ENCODE results near the gene STK39. TPM values are rescaled to one million over a fixed set of nuclear protein-coding genes. Genes with fewer than 3 reads are reported as not detected.

Gene STK39
- total and polyA plus RNA-seq, 2 experiments from 2014 or later, result 32.7 to 51.7 TPM

DNA sequence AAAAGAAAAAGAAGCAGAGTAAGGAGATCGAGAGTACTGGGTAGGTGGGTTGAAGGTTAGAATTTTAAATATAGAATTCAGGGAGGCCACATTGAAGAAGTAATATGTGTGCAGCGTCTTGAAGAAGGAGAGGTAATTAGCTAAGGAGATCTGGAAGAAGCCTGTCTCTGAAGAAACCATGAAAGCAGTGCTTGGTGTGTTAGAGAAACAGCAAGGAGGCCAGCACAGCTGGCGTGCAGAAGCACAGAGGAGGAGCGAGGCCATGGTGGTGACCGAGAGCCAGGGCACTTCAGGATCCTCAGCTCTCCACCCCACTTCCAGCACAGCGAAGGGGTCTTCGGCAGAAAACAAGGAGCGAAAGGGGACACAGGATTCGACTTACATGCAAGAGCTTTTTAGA, 305.8 kb downstream of the STK39 start:
- H3K27me3 ChIP-seq, result no peaks in the 10 kb centered on the region
- H3K27ac ChIP-seq, result no peak overlapping the region
- TF ChIP-seq, protein P1, sequence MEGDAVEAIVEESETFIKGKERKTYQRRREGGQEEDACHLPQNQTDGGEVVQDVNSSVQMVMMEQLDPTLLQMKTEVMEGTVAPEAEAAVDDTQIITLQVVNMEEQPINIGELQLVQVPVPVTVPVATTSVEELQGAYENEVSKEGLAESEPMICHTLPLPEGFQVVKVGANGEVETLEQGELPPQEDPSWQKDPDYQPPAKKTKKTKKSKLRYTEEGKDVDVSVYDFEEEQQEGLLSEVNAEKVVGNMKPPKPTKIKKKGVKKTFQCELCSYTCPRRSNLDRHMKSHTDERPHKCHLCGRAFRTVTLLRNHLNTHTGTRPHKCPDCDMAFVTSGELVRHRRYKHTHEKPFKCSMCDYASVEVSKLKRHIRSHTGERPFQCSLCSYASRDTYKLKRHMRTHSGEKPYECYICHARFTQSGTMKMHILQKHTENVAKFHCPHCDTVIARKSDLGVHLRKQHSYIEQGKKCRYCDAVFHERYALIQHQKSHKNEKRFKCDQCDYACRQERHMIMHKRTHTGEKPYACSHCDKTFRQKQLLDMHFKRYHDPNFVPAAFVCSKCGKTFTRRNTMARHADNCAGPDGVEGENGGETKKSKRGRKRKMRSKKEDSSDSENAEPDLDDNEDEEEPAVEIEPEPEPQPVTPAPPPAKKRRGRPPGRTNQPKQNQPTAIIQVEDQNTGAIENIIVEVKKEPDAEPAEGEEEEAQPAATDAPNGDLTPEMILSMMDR (IDR thresholded peaks at IDR 0.05; ENCODE audit: low read depth, low read length), result no peak
- H3K4me3 ChIP-seq, result no peak overlapping the region
- DNase-seq (ENCODE audit: low read depth in 1 of 2, low spot score in 1 of 2), result no peak
- H3K9me3 ChIP-seq (ENCODE audit: low read depth), result no peaks in the 10 kb centered on the region
- H3K4me1 ChIP-seq (ENCODE audit: low read depth), result no peaks in the 10 kb centered on the region
- H3K36me3 ChIP-seq, result no peaks in the 10 kb centered on the region

DNA sequence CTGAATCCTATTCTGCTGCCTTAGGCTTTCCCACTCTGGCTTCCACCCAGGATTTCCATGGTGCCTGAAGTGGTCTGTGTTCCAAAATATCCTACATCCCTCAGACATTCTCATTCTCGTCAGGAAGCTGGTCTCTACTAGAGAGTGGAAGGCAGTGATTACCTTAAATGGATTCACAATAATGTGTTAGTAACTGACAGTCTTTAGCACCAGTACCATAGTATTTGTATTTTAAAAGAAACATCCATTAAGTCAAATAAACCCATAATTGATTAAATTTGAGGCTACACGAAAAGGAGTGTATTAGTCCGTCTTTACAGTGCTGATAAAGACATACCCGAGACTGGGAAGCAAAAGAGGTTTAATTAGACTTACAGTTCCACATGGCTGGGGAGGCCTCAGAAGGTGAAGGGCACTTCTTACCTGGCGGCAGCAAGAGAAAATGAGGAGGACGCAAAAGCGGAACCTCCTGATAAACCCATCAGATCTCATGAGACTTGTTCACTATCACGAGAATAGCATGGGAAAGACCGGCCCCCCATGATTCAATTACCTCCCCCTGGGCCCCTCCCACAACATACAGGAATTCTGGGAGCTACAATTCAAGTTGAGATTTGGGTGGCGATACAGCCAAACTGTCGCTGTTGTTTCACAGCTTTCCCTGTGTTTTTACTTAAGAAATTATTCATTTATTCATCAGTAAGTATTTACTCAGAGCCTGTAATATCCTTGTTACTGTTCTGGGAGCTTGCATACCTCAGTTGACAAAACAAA, 306.5 kb downstream of the STK39 start:
- Histone ChIP-seq H3K27ac (no peak overlapping the region), H3K27me3 (no peaks in the 10 kb centered on the region), H3K9me3 (ENCODE audit: low read depth) (no peaks in the 10 kb centered on the region), H3K36me3 (no peaks in the 10 kb centered on the region), H3K4me3 (no peak overlapping the region), H3K4me1 (ENCODE audit: low read depth) (no peaks in the 10 kb centered on the region)
- TF ChIP-seq, protein P1 (IDR thresholded peaks at IDR 0.05; ENCODE audit: low read depth, low read length), result no peak
- DNase-seq (ENCODE audit: low read depth in 1 of 2, low spot score in 1 of 2), result no peak

DNA sequence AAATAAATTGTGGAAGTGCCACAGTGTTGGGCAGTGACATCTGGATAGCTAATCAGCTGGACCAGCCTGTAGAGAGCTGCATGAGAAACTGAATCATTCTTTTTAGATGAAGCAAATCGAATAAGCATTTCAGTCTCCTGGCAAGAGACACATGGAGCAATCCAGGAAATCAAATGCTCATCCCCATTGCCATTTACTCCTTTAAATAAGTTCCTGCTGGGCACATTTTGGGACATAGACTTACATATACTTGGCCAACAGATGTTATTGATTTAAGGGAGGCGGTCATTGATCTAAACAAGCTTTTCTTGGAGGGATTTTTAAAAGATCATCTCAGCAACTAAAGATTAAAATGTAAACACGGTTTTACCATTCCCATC, 307.1 kb downstream of the STK39 start:
- no peaks in the 10 kb centered on the region for H3K27me3 ChIP-seq
- no peaks in the 10 kb centered on the region for H3K36me3 ChIP-seq
- no peak overlapping the region for H3K27ac ChIP-seq
- H3K4me3 ChIP-seq, result no peak overlapping the region
- no peaks in the 10 kb centered on the region for H3K9me3 ChIP-seq (ENCODE audit: low read depth)
- DNase-seq (ENCODE audit: low read depth in 1 of 2, low spot score in 1 of 2), result no peak
- TF ChIP-seq, protein P1 (IDR thresholded peaks at IDR 0.05; ENCODE audit: low read depth, low read length), result no peak
- H3K4me1 ChIP-seq (ENCODE audit: low read depth), result no peaks in the 10 kb centered on the region

DNA sequence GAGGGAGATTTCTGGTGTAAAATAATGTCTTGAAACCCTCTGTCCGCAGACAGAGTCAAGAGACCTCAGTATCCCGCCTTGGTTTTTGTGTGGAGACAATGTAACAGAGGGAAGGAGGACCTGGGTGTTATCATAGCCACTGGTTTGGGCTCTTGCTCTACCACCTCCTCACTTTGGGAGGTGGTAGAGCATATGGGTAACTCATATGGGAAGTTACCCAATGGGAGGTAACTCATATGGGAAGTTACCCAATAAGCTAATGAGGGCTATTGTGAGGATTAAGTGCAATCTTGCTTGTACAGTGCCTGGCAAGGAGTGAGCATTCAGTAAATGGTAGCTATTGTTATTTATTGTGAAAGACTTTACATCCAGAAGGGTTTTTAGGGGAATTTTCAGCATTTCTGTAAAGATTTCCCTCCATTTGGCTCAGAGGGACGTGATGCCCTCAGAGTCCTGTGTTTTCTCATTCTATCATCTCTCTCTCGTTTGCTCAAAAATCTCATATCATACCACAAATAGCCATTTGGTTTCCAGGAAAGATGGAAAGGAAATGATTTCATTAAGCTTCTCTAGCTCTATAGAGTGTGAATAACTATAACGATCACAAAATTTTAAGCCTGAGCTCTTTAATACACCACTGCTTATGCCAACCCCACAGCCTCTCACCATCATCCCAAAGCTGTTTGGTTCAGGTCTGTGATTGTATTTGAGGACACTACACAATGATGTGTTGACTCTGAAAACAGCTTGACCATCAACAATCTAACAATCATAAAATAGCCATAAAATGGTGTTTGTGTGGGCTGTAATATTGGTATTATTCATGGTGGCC, 307.7 kb downstream of the STK39 start:
- no peaks in the 10 kb centered on the region for H3K27me3 ChIP-seq
- DNase-seq (ENCODE audit: low read depth in 1 of 2, low spot score in 1 of 2), result no peak
- H3K4me3 ChIP-seq, result no peak overlapping the region
- H3K4me1 ChIP-seq (ENCODE audit: low read depth), result no peaks in the 10 kb centered on the region
- TF ChIP-seq, protein P1 (IDR thresholded peaks at IDR 0.05; ENCODE audit: low read depth, low read length), result no peak
- no peaks in the 10 kb centered on the region for H3K9me3 ChIP-seq (ENCODE audit: low read depth)
- H3K36me3 ChIP-seq, result no peaks in the 10 kb centered on the region
- H3K27ac ChIP-seq, result no peak overlapping the region

DNA sequence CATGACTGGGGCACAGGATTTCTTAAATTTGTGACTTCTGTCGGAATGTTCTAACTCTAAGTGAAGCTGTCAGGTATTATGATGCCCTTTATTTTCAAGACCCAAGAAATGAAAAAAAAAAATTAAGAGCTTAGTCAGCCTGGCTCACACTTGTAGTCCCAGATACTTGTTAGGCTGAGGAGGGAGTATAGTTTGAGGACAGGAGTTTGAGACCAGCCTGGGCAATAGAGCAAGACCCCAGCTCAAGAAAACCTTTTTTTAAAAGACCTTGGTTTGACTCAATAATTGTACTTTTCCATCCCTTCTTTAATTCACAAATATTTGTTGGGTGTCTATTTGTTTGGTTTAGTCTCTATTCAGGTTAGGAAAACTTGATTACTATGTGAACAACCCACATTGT, 310.0 kb downstream of the STK39 start:
- H3K4me3 ChIP-seq, result no peak overlapping the region
- no peaks in the 10 kb centered on the region for H3K9me3 ChIP-seq (ENCODE audit: low read depth)
- no peak for DNase-seq (ENCODE audit: low read depth in 1 of 2, low spot score in 1 of 2)
- H3K4me1 ChIP-seq (ENCODE audit: low read depth), result no peaks in the 10 kb centered on the region
- no peak overlapping the region for H3K27ac ChIP-seq
- no peaks in the 10 kb centered on the region for H3K36me3 ChIP-seq
- TF ChIP-seq, protein P1 (IDR thresholded peaks at IDR 0.05; ENCODE audit: low read depth, low read length), result no peak
- H3K27me3 ChIP-seq, result no peaks in the 10 kb centered on the region

All from cardiac muscle cell (in vitro differentiated cells and primary cell).